Measurements from ENCODE around the gene SIGLEC12.

DNA sequence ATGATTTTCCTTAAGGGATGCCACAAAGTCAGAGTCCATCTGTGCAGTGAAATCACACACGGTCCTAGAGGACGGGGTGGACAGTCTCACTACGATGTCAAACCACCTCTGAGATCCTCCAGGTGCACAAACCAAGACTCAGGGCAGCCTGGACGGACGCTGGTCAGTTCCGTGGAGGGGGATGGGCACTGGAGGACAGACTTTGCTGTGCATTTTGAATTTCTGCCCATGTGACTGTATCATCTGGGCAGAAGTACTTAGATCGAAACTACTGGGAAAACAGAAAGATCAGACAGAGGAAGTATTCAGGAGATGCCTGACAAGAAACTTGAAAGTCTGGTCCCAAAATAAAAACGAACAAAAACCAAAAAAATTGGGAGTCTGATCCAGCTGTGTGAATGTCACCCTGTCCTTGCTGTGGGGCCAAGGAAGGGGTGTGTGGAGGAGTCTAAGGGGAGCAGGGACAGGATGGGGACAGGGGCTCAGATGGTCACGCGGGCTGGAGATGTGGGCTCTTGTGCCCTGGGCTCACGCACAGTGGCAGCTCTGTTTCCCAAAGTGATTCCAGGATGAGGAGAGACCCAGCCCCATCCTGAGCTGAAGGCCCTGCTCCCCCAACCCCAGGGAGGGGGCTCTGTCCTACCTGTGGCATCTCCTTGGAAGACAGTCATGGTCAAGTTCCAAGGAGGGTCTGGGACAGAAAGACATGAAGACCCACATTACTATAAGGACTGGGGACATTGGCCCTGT lies 44.9 kb downstream of the SIGLEC12 start:
- TF ChIP-seq, protein P1, sequence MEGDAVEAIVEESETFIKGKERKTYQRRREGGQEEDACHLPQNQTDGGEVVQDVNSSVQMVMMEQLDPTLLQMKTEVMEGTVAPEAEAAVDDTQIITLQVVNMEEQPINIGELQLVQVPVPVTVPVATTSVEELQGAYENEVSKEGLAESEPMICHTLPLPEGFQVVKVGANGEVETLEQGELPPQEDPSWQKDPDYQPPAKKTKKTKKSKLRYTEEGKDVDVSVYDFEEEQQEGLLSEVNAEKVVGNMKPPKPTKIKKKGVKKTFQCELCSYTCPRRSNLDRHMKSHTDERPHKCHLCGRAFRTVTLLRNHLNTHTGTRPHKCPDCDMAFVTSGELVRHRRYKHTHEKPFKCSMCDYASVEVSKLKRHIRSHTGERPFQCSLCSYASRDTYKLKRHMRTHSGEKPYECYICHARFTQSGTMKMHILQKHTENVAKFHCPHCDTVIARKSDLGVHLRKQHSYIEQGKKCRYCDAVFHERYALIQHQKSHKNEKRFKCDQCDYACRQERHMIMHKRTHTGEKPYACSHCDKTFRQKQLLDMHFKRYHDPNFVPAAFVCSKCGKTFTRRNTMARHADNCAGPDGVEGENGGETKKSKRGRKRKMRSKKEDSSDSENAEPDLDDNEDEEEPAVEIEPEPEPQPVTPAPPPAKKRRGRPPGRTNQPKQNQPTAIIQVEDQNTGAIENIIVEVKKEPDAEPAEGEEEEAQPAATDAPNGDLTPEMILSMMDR (IDR thresholded peaks at IDR 0.05): no peak
- TF ChIP-seq EP300 (IDR thresholded peaks at IDR 0.05) (no peak), POLR2A (IDR thresholded peaks at IDR 0.05) (no peak), POLR2AphosphoS5 (IDR thresholded peaks at IDR 0.05) (no peak)

Data from gastroesophageal sphincter (tissue), 3 donors.